Psoas muscle (tissue), 8 donors: Measurements from ENCODE around the gene RNF157. TPM values are rescaled to one million over a fixed set of nuclear protein-coding genes. Genes with fewer than 3 reads are reported as not detected.

Experiments used
- ATAC-seq, 4 donors: fragments of 200-7000 bp; cut with Tn5 transposase; one replicate each; pipeline ENCODE4 v1.9.1; 2020; ENCODE audit warnings: moderate library complexity in 3 of 4, mild to moderate bottlenecking in 2 of 4
- DNase-seq, 2 donors: peaks; one replicate each; pipeline ENCODE4 v3.0.0-alpha.2; 2020
- H3K27ac ChIP-seq: fragments of 200-600 bp; one replicate; pipeline ENCODE4 v1.8.0; 2022
- H3K27me3 ChIP-seq, 3 donors: fragments of 200-600 bp in 1 of 3; one replicate each; pipeline versions ENCODE4 v1.6.1 to v1.8.0; 2013 to 2022; ENCODE audit warnings: low read length in 2 of 3, mild to moderate bottlenecking in 2 of 3, moderate library complexity in 1 of 3; ENCODE audit not compliant: insufficient read depth in 3 of 3
- H3K36me3 ChIP-seq, 2 donors: fragments of 200-600 bp in 1 of 2; one replicate each; pipeline versions ENCODE4 v1.6.1 to v1.8.0; 2013 to 2022; ENCODE audit warnings: low read depth in 1 of 2, mild to moderate bottlenecking in 1 of 2, moderate library complexity in 1 of 2; ENCODE audit not compliant: insufficient read depth in 1 of 2
- H3K4me1 ChIP-seq: fragments of 200-600 bp; one replicate; pipeline ENCODE4 v1.8.0; 2022
- H3K4me3 ChIP-seq: fragments of 200-600 bp; one replicate; pipeline ENCODE4 v1.8.0; 2022; ENCODE audit warnings: mild to moderate bottlenecking
- H3K9me3 ChIP-seq: fragments of 200-600 bp; one replicate; pipeline ENCODE4 v1.8.0; 2022
- WGBS, 3 donors: extraction: QIAGEN DNeasy Blood & Tissue Kit; methylation state at CpG; one replicate each; pipeline versions ENCODE4 v1.1.6 to v1.1.7; 2013; 5-methylcytosine and 5-hydroxymethylcytosine counted together
- intact Hi-C, 2 donors: fragments of 100-400 bp; cut with DNase I; formaldehyde crosslinking; loops; one replicate each; pipeline versions ENCODE4 v1.11.0 to v1.14.2; 2022
- polyA plus RNA-seq, 3 donors: library from polyadenylated mRNA; stranded (reverse); fragments of 200-250 nt; gene quantifications; one replicate each; pipeline ENCODE4 v1.2.3, GENCODE V29; 2013
- total RNA-seq, 4 donors: library from RNA; stranded (reverse); fragmentation: NEBNext Ultra II Directional in 2 of 4; extraction: Animal tissue kit (Norgen Biotek cat#: 25700) in 2 of 4; gene quantifications; one replicate each; pipeline versions ENCODE4 v1.2.1 to v1.2.4, GENCODE V29; 2021 to 2023
- TF ChIP-seq, protein P1 (sequence below): fragments of 200-600 bp; IDR thresholded peaks from one replicate; pipeline ENCODE4 v1.8.0; 2022; ENCODE audit warnings: antibody characterized with exemption
- donor health status: healthy with polysubstance abuse.
- donor health status: DM: no; HTN: no; CAD: no; lungs with moderate emphysema.
- donor health status: Bipolar disorder and iron deficiency.
- donor health status: healthy.
- donor health status: DM: yes; HTN: yes; CAD: no.
- donor health status: DM: no; HTN: no; CAD: no.
- donor health status: DM: no; HTN: no; CAD: no.
- donor health status: DM: yes; HTN: yes; CAD: no.

Gene RNF157
- total and polyA plus RNA-seq, 7 donors = 14.9 to 90.1 (median 69.3) TPM

DNA sequence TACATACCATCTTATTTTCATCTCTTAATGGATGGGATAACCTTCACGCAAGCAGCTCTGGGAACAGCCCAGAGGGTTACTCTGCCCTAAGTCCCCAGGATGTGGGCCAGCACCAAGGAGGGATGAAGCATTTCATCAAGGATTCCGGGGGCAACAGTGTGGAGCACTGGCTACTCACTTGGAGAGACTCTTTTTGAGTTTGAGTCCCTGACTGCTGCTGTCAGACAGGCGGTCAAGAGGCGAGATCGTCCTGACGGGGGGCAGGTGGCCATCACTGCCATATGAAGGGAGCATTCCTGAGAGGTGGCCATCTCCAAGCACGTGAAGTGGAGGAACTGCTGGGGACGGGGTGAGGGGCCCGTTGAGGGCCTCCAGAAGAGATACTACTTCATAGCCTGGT lies 81.1 kb downstream of the RNF157 start:
- Histone ChIP-seq H3K4me1 (peaks cover 6% of the 10 kb centered on the region), H3K27ac (no peak overlapping the region), H3K9me3 (no peaks in the 10 kb centered on the region), H3K36me3 (peaks cover 0 to 80% of the 10 kb centered on the region in 2 donors), H3K27me3 (no peaks in the 10 kb centered on the region), H3K4me3 (no peak overlapping the region)
- 91 to 92% (median 92%) methylated on average over 9 of the region's 9 CpGs for WGBS, 3 donors
- no peak for DNase-seq
- TF ChIP-seq, protein P1, sequence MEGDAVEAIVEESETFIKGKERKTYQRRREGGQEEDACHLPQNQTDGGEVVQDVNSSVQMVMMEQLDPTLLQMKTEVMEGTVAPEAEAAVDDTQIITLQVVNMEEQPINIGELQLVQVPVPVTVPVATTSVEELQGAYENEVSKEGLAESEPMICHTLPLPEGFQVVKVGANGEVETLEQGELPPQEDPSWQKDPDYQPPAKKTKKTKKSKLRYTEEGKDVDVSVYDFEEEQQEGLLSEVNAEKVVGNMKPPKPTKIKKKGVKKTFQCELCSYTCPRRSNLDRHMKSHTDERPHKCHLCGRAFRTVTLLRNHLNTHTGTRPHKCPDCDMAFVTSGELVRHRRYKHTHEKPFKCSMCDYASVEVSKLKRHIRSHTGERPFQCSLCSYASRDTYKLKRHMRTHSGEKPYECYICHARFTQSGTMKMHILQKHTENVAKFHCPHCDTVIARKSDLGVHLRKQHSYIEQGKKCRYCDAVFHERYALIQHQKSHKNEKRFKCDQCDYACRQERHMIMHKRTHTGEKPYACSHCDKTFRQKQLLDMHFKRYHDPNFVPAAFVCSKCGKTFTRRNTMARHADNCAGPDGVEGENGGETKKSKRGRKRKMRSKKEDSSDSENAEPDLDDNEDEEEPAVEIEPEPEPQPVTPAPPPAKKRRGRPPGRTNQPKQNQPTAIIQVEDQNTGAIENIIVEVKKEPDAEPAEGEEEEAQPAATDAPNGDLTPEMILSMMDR = no peak
- intact Hi-C loops = no loop called here
- no peak for ATAC-seq

DNA sequence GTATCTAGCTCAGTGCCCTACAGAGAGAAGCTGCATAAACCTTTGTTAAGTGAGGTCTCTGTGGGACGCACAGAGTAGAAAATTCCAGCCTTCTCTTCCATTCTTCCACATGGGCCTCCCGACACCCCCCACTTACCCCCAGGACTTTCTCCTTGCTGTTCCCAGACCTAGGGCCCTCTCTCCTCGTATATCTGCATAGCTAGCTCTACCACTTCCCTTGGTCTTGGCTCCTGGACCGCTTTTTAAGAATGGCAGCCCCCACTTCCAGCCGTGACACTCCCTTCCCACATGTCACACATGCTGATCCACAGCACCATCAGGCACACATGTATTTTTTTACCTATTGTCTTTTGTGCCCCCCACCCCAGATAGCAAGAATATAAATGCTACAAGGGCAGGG lies 82.5 kb downstream of the RNF157 start:
- peaks cover 6% of the 10 kb centered on the region for H3K4me1 ChIP-seq
- TF ChIP-seq, protein P1 = no peak
- H3K27ac ChIP-seq = no peak overlapping the region
- no peaks in the 10 kb centered on the region for H3K27me3 ChIP-seq
- peaks cover 0 to 81% of the 10 kb centered on the region in 2 donors for H3K36me3 ChIP-seq
- WGBS, 3 donors = 88 to 91% (median 91%) methylated on average over 5 of the region's 5 CpGs
- H3K9me3 ChIP-seq = no peaks in the 10 kb centered on the region
- intact Hi-C loops = no loop called here
- ATAC-seq (no peak), DNase-seq (no peak)
- no peak overlapping the region for H3K4me3 ChIP-seq

DNA sequence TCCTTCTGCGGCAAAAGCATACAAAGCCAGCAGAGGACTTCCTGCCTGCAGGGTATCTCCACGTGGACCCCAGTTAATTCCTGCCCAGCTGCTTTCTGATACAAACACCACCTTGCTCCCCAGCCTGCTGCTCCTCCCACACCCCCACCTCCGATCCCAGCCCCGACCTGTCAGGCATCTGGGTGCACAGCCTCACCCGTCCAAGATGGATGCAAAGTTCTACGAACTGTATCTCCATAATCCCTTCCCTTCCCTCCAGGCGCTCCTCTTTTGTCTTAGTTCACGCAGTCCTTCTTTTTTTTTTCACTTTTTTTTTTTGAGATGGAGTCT lies 83.7 kb downstream of the RNF157 start:
- H3K9me3 ChIP-seq = no peaks in the 10 kb centered on the region
- intact Hi-C loops = no loop called here
- H3K36me3 ChIP-seq = peaks cover 0 to 81% of the 10 kb centered on the region in 2 donors
- TF ChIP-seq, protein P1 = no peak
- no peak overlapping the region for H3K4me3 ChIP-seq
- H3K27me3 ChIP-seq = no peaks in the 10 kb centered on the region
- peak in 2 of 4 donors; percentile 2 to 12 for ATAC-seq
- H3K4me1 ChIP-seq = peaks cover 6% of the 10 kb centered on the region
- no peak for DNase-seq
- 59 to 69% (median 60%) methylated on average over 8 of the region's 8 CpGs for WGBS, 3 donors
- no peak overlapping the region for H3K27ac ChIP-seq

DNA sequence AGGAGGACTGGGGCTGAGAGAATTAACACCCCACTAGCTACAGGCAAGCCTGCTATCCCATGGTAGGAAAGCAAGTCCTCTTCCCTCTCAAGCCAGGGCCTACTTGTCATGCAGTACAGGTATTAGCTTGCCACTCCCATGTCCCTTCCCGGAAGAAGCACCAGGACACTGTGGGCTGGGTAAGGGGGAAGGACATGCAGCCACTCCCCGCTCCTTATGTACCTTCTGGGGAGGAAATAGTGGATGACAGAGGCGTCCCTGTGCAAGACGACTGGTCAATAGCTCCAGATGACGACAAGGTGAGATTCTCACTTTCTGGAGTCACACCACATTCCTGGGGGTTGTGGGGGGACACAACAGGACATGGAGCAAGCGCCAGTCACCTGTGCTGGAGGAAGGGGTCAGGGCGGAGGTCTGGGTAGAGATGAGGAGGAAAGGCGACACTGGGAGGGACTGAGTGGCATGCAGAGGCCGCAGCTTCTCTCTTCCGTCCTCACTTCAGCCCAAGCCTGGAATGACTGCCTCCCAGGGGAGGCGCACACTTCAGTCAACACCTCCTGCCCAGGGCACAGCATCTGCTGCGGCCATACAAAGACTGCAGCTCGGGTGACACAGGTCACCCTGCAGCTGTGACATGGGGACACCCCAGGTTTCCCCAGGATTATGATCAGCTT lies 84.2 kb downstream of the RNF157 start:
- TF ChIP-seq, protein P1 = no peak
- peaks cover 0 to 81% of the 10 kb centered on the region in 2 donors for H3K36me3 ChIP-seq
- no peaks in the 10 kb centered on the region for H3K9me3 ChIP-seq
- intact Hi-C loops = no loop called here
- no peak overlapping the region for H3K27ac ChIP-seq
- 42 to 67% (median 48%) methylated on average over 13 of the region's 13 CpGs for WGBS, 3 donors
- H3K27me3 ChIP-seq = no peaks in the 10 kb centered on the region
- peaks cover 6% of the 10 kb centered on the region for H3K4me1 ChIP-seq
- DNase-seq (peak in 1 of 2 donors; percentile 52), ATAC-seq (peak; percentile 65 to 85 (median 70))
- no peak overlapping the region for H3K4me3 ChIP-seq
